Measurements from ENCODE around the gene IDE. TPM values are rescaled to one million over a fixed set of nuclear protein-coding genes. Genes with fewer than 3 reads are reported as not detected.

IDE gene
- total and polyA plus RNA-seq, 2 donors (not counting 3 experiments of a cell fraction or from before 2014, with no cell fraction given) = 10.7 to 52.6 TPM

- ChIA-PET CTCF (interaction anchor here (1.0 to 1.2 kb wide), 2 partner anchors 11 to 24 kb away, joined by 3 to 4 read pairs; no protein-coding TSS in a partner anchor), POLR2A (interaction anchor here (0.7 kb wide), 1 partner anchor 24 kb away, joined by 3 read pairs; no protein-coding TSS in a partner anchor)
- intact Hi-C loops (cut with micrococcal nuclease) = no loop called here
- dilution Hi-C loops (cut with MboI; ENCODE audit: extremely low pct_ligation_motif_present, low sequenced_read_pairs) = no loop called here
- Histone ChIP-seq H3K27ac (ENCODE audit: insufficient read depth, low read depth, low read length) (no peak overlapping the region), H3K9me3 (replicated peaks; ENCODE audit: control insufficient read depth, insufficient read depth, low read length) (no peaks in the 10 kb centered on the region), H3K9ac (replicated peaks; ENCODE audit: extremely low read depth, insufficient read depth, low read length) (no peak overlapping the region), H2AFZ (ENCODE audit: low read depth, low read length) (no peak overlapping the region), H3K4me1 (ENCODE audit: control insufficient read depth, extremely low read depth, insufficient read depth, low read length) (no peaks in the 10 kb centered on the region), H3K4me2 (ENCODE audit: insufficient read depth, low read length) (no peak overlapping the region), H3K9me1 (replicated peaks; ENCODE audit: control insufficient read depth, extremely low read depth, insufficient read depth, low read length) (no peaks in the 10 kb centered on the region), H3K36me3 (ENCODE audit: control insufficient read depth in 2 of 2, extremely low read depth in 1 of 2, insufficient read depth in 2 of 2, low read length in 2 of 2) (peaks cover 6 to 7% of the 10 kb centered on the region in 2 experiments), H4K20me1 (replicated peaks; ENCODE audit: control insufficient read depth, extremely low read depth, insufficient read depth, low read length) (no peaks in the 10 kb centered on the region), H3K27me3 (ENCODE audit: control insufficient read depth in 2 of 2, insufficient read depth in 2 of 2, low read length in 2 of 2) (no peaks in the 10 kb centered on the region), H3K4me3 (replicated peaks in 1 of 3; ENCODE audit: insufficient read depth in 1 of 3, low read depth in 1 of 3, low read length in 3 of 3) (no peak overlapping the region), H3K79me2 (ENCODE audit: control insufficient read depth, insufficient read depth, low read length) (no peaks in the 10 kb centered on the region)
- TF ChIP-seq GATA2 (IDR thresholded peaks at IDR 0.05; ENCODE audit: insufficient read depth, insufficient read length, low read depth, low read length) = no peak
- TF ChIP-seq POLR2A (IDR thresholded peaks at IDR 0.05; ENCODE audit: low read depth, low read length) = no peak
- no peak for TF ChIP-seq MYC (IDR thresholded peaks at IDR 0.05; ENCODE audit: low read depth, low read length)
- no peak for TF ChIP-seq EZH2 (IDR thresholded peaks at IDR 0.05; ENCODE audit: borderline replicate concordance, low read depth, low read length, severe bottlenecking)
- no peak for TF ChIP-seq CTCF (IDR thresholded peaks at IDR 0.05; ENCODE audit: extremely low read depth in 1 of 2, insufficient read depth in 1 of 2, low read depth in 1 of 2, low read length in 2 of 2)
- TF ChIP-seq JUN (IDR thresholded peaks at IDR 0.05; ENCODE audit: borderline replicate concordance, insufficient read depth, insufficient read length, low read depth) = no peak
- no peak for TF ChIP-seq MAX (IDR thresholded peaks at IDR 0.05; ENCODE audit: insufficient read depth, insufficient read length)
- TF ChIP-seq FOS (IDR thresholded peaks at IDR 0.05; ENCODE audit: borderline replicate concordance, insufficient read depth, low read length) = no peak
- no peak for TF ChIP-seq POLR2AphosphoS5 (IDR thresholded peaks at IDR 0.05; ENCODE audit: insufficient read depth, low read depth, low read length)
- BruUV-seq (replicated peaks) = no TSS peak
- no peak for FAIRE-seq
- DNase-seq (ENCODE audit: low read depth, low spot score) = no peak
Measured at GRCh38 chr10:92493362-92493761, 80.5 kb downstream of the IDE start.
